Neural cell (in vitro differentiated cells): ENCODE data around the gene SMPD1. TPM values are rescaled to one million over a fixed set of nuclear protein-coding genes. Genes with fewer than 3 reads are reported as not detected.
A peak's percentile ranks its signal among the peaks of the same experiment; 100 is the strongest.

Experiments
- H2AFZ ChIP-seq: fragments of 200-600, 300-800 bp; sonication (generic), shearing (Covaris generic); 2 replicates; pipeline ENCODE4 v1.6.0; 2014; ENCODE audit warnings: low read depth, mild to moderate bottlenecking, antibody characterized with exemption, low read length, moderate library complexity
- H3F3A ChIP-seq: fragments of 200-600 bp; shearing (Covaris generic); 2 replicates; pipeline ENCODE4 v1.6.1; 2016; ENCODE audit warnings: mild to moderate bottlenecking, moderate library complexity, mixed read lengths, antibody characterized with exemption, low read length; ENCODE audit not compliant: insufficient read depth, poor library complexity, severe bottlenecking
- H3K27ac ChIP-seq: fragments of 200-600, 300-800 bp; sonication (generic), shearing (Covaris generic); 2 replicates; pipeline ENCODE4 v1.5.1; 2014; ENCODE audit warnings: mild to moderate bottlenecking, low read length, moderate library complexity
- H3K27me3 ChIP-seq: fragments of 300-800, 200-600 bp; sonication (generic), shearing (Covaris generic); 2 replicates; pipeline ENCODE4 v1.6.0; 2014; ENCODE audit warnings: mild to moderate bottlenecking, low read depth, low read length, moderate library complexity; ENCODE audit not compliant: insufficient read depth
- H3K36me3 ChIP-seq: fragments of 300-800, 200-600 bp; sonication (generic), shearing (Covaris generic); 2 replicates; pipeline ENCODE4 v1.5.1; 2014; ENCODE audit warnings: mild to moderate bottlenecking, antibody characterized with exemption, low read length, moderate library complexity; ENCODE audit not compliant: insufficient read depth
- H3K4me2 ChIP-seq: fragments of 300-800, 200-600 bp; sonication (generic), shearing (Covaris generic); 2 replicates; pipeline ENCODE4 v1.6.0; 2014; ENCODE audit warnings: mild to moderate bottlenecking, low read length
- H3K4me3 ChIP-seq: fragments of 300-800, 200-600 bp; sonication (generic), shearing (Covaris generic); 2 replicates; pipeline ENCODE4 v1.5.1; 2014; ENCODE audit warnings: mild to moderate bottlenecking, low read length, moderate library complexity
- H3K79me2 ChIP-seq: fragments of 200-600 bp; shearing (Covaris generic); replicated peaks from 2 replicates; pipeline ENCODE4 v1.6.0; 2014; ENCODE audit warnings: mild to moderate bottlenecking, low read length, moderate library complexity; ENCODE audit not compliant: insufficient read depth
- H3K9ac ChIP-seq: fragments of 300-800, 200-600 bp; sonication (generic), shearing (Covaris generic); 2 replicates; pipeline ENCODE4 v1.6.1; 2016; ENCODE audit warnings: mild to moderate bottlenecking, low read length, mixed read lengths
- H3K9me2 ChIP-seq: fragments of 200-600 bp; shearing (Covaris generic); 2 replicates; pipeline ENCODE4 v1.6.1; 2016; ENCODE audit warnings: mild to moderate bottlenecking, low read length, mixed read lengths; ENCODE audit not compliant: insufficient read depth
- H3K9me3 ChIP-seq: fragments of 200-600, 300-800 bp; sonication (generic), shearing (Covaris generic); 2 replicates; pipeline ENCODE4 v1.6.1; 2016; ENCODE audit warnings: mild to moderate bottlenecking, mixed run types, low read length, moderate library complexity, mixed read lengths
- H4K20me1 ChIP-seq: fragments of 200-600 bp; shearing (Covaris generic); 2 replicates; pipeline ENCODE4 v1.6.1; 2016; ENCODE audit warnings: mild to moderate bottlenecking, mixed run types; ENCODE audit not compliant: insufficient read depth
- EP300 ChIP-seq: fragments of 450-650 bp; conservative IDR thresholded peaks from 2 replicates; pipeline ENCODE4 v1.6.1; 2014; ENCODE audit warnings: antibody characterized with exemption, mild to moderate bottlenecking, moderate library complexity; ENCODE audit not compliant: poor library complexity, severe bottlenecking
- EZH2 ChIP-seq: fragments of 200-600, 300-800 bp; shearing (Covaris generic), sonication (generic); IDR thresholded peaks from 2 replicates; pipeline ENCODE4 v1.6.1; 2014; ENCODE audit warnings: antibody characterized with exemption, low read length, borderline replicate concordance, mild to moderate bottlenecking; ENCODE audit not compliant: insufficient read depth, poor library complexity, severe bottlenecking
- MXI1 ChIP-seq: fragments of 450-650 bp; conservative IDR thresholded peaks from 2 replicates; pipeline ENCODE4 v1.6.1; 2014; ENCODE audit warnings: antibody characterized with exemption, mild to moderate bottlenecking; ENCODE audit not compliant: poor library complexity, severe bottlenecking
- POLR2AphosphoS5 ChIP-seq: IDR thresholded peaks from 2 replicates; pipeline ENCODE4 v1.6.1; 2012
- RAD21 ChIP-seq: fragments of 450-650 bp; conservative IDR thresholded peaks from 2 replicates; pipeline ENCODE4 v1.6.1; 2014; ENCODE audit warnings: antibody characterized with exemption, mild to moderate bottlenecking, moderate library complexity
- REST ChIP-seq: IDR thresholded peaks from 2 replicates; pipeline ENCODE4 v1.6.1; 2012; ENCODE audit warnings: borderline replicate concordance
- SMC3 ChIP-seq: fragments of 450-650 bp; conservative IDR thresholded peaks from 2 replicates; pipeline ENCODE4 v1.6.1; 2014; ENCODE audit warnings: antibody characterized with exemption, mild to moderate bottlenecking, moderate library complexity; ENCODE audit not compliant: poor library complexity
- TAF1 ChIP-seq: IDR thresholded peaks from 2 replicates; pipeline ENCODE4 v1.6.1; 2012; ENCODE audit warnings: low read depth
- polyA plus RNA-seq: library from polyadenylated mRNA; depleted of rRNA; stranded (reverse); fragments of >200 nt; gene quantifications from 2 replicates; pipeline ENCODE4 v1.2.3, GENCODE V29; 2014
- TF ChIP-seq, protein P1 (sequence below): fragments of 450-650 bp; IDR thresholded peaks from 2 replicates; pipeline ENCODE4 v1.5.1; 2014; ENCODE audit warnings: antibody characterized with exemption, mild to moderate bottlenecking, moderate library complexity; ENCODE audit not compliant: poor library complexity, severe bottlenecking

SMPD1 gene
- polyA plus RNA-seq, 1 donor from 2014 or later: 30.0 TPM

DNA sequence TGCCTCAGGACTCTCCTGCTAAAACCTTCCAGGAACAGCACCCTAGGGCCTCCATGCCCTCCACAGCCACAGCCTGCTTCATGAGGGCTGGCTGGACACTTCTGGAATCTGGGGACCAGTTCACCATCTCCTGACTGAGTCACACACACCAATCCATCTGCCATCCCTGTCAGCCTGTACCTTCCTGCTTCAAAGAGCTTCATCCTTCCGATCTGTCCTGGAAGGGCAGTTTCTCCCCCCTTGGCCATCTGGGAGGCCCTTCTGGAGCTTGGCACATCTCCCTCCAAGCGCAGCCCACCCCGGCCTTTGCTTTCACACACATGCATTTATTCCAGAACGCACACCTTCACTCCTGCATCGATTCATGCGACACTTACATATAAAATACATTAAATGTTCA is 15.6 kb downstream of the SMPD1 start:
- Histone ChIP-seq H3K9ac (peak overlapping the region; percentile 82), H3K27me3 (no peaks in the 10 kb centered on the region), H3F3A (no peaks in the 10 kb centered on the region), H3K36me3 (no peaks in the 10 kb centered on the region), H3K4me3 (peak overlapping the region; percentile 68), H3K79me2 (peaks cover 64% of the 10 kb centered on the region), H3K9me2 (no peaks in the 10 kb centered on the region), H2AFZ (no peak overlapping the region), H3K27ac (peak overlapping the region; percentile 95), H3K9me3 (no peaks in the 10 kb centered on the region), H4K20me1 (no peaks in the 10 kb centered on the region), H3K4me2 (peak overlapping the region; percentile 90)
- TF ChIP-seq, protein P1, sequence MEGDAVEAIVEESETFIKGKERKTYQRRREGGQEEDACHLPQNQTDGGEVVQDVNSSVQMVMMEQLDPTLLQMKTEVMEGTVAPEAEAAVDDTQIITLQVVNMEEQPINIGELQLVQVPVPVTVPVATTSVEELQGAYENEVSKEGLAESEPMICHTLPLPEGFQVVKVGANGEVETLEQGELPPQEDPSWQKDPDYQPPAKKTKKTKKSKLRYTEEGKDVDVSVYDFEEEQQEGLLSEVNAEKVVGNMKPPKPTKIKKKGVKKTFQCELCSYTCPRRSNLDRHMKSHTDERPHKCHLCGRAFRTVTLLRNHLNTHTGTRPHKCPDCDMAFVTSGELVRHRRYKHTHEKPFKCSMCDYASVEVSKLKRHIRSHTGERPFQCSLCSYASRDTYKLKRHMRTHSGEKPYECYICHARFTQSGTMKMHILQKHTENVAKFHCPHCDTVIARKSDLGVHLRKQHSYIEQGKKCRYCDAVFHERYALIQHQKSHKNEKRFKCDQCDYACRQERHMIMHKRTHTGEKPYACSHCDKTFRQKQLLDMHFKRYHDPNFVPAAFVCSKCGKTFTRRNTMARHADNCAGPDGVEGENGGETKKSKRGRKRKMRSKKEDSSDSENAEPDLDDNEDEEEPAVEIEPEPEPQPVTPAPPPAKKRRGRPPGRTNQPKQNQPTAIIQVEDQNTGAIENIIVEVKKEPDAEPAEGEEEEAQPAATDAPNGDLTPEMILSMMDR: no peak
- no peak for TF ChIP-seq EP300
- no peak for TF ChIP-seq EZH2
- TF ChIP-seq REST: no peak

DNA sequence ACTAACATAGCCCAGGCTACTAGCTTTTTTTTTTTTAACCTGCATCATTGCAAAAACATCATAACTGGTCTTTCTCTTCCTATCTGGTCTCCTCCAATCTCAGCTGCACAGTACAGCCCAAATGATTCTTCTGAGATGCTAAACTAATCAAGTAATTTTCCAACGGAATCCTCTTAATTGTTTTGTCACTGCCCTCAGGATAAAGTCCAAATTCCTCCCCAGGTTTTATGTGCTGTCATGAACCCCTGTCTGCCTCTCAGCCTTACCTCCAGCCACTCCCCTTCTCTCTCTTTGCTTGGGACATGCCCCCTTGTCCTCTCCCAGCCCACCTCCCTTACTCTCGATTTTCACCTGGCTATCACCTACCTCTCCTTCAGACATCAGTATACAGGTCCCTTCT is 16.1 kb downstream of the SMPD1 start:
- H2AFZ ChIP-seq: no peak overlapping the region
- peak overlapping the region; percentile 82 for H3K9ac ChIP-seq
- no peaks in the 10 kb centered on the region for H3F3A ChIP-seq
- no peaks in the 10 kb centered on the region for H3K9me3 ChIP-seq
- H3K36me3 ChIP-seq: no peaks in the 10 kb centered on the region
- peaks cover 65% of the 10 kb centered on the region for H3K79me2 ChIP-seq
- H3K4me2 ChIP-seq: peak overlapping the region; percentile 17
- H3K27ac ChIP-seq: peak overlapping the region; percentile 95
- H3K9me2 ChIP-seq: no peaks in the 10 kb centered on the region
- TF ChIP-seq MXI1 (no peak), EP300 (no peak), EZH2 (no peak), TAF1 (no peak), REST (no peak), POLR2AphosphoS5 (no peak), RAD21 (no peak), SMC3 (no peak)
- TF ChIP-seq, protein P1: no peak
- no peaks in the 10 kb centered on the region for H4K20me1 ChIP-seq
- H3K27me3 ChIP-seq: no peaks in the 10 kb centered on the region
- H3K4me3 ChIP-seq: peak overlapping the region; percentile 68
